Mammary epithelial cell (primary cell): ENCODE measurements around the gene NBEA.

Experiments used
- EZH2 ChIP-seq: IDR thresholded peaks from 2 replicates; pipeline ENCODE4 v1.6.1; 2012; ENCODE audit warnings: low read length, inconsistent platforms, borderline replicate concordance
- TF ChIP-seq, protein P1 (sequence below), 2 donors: IDR thresholded peaks in 1 of 2; conservative IDR thresholded peaks in 1 of 2; 2 replicates each; pipeline ENCODE4 v1.5.1; 2011 to 2012; ENCODE audit warnings: inconsistent platforms in 2 of 2, low read length in 2 of 2, mild to moderate bottlenecking in 2 of 2, control low read depth in 1 of 2, low read depth in 1 of 2; ENCODE audit not compliant: insufficient read depth in 1 of 2; ENCODE audit errors: extremely low read depth in 1 of 2

- TF ChIP-seq, protein P1, sequence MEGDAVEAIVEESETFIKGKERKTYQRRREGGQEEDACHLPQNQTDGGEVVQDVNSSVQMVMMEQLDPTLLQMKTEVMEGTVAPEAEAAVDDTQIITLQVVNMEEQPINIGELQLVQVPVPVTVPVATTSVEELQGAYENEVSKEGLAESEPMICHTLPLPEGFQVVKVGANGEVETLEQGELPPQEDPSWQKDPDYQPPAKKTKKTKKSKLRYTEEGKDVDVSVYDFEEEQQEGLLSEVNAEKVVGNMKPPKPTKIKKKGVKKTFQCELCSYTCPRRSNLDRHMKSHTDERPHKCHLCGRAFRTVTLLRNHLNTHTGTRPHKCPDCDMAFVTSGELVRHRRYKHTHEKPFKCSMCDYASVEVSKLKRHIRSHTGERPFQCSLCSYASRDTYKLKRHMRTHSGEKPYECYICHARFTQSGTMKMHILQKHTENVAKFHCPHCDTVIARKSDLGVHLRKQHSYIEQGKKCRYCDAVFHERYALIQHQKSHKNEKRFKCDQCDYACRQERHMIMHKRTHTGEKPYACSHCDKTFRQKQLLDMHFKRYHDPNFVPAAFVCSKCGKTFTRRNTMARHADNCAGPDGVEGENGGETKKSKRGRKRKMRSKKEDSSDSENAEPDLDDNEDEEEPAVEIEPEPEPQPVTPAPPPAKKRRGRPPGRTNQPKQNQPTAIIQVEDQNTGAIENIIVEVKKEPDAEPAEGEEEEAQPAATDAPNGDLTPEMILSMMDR (conservative IDR thresholded peaks at IDR 0.05 in 1 of 2, IDR thresholded peaks at IDR 0.05 in 1 of 2; ENCODE audit: extremely low read depth in 1 of 2, insufficient read depth in 1 of 2, low read depth in 1 of 2, low read length in 2 of 2): no peak
- no peak for TF ChIP-seq EZH2
Measured at GRCh38 chr13:35603593-35604285, 661.7 kb downstream of the NBEA start.
